WTC11 (cell line): ENCODE data around the gene FCGR3B. TPM values are rescaled to one million over a fixed set of nuclear protein-coding genes. Genes with fewer than 3 reads are reported as not detected.
A peak's percentile ranks its signal among the peaks of the same experiment; 100 is the strongest.
"Not testable (repeated sequence)": the region's sequence is repeated elsewhere in the genome, so short reads cannot be mapped to it uniquely, and the experiment has no call there.

ENCODE experiments used
- ATAC-seq: fragments of 200-7000 bp; cut with Tn5 transposase; 2 replicates; pipeline ENCODE4 v1.10.0; 2021; ENCODE audit warnings: mild to moderate bottlenecking, moderate library complexity
- CTCF ChIA-PET: fragments of 300-600 bp; sonication (Branson Sonifier 250); formaldehyde crosslinking; loops from one replicate; lab custom pipeline; 2021; ENCODE audit warnings: antibody characterized with exemption; lab: Charles Lee
- POLR2A ChIA-PET: fragments of 350-600 bp; sonication (Branson Sonifier 250); formaldehyde crosslinking; loops from one replicate; lab custom pipeline; 2021; ENCODE audit warnings: antibody characterized with exemption; lab: Charles Lee
- DNase-seq: peaks from one replicate; pipeline ENCODE4 v3.0.0; 2021; ENCODE audit warnings: low spot score
- H3K27ac Mint-ChIP-seq: 2 replicates; pipeline ENCODE4 v1.8.0; 2021; ENCODE audit warnings: mixed read lengths
- H3K27me3 Mint-ChIP-seq: 2 replicates; pipeline ENCODE4 v1.8.0; 2021; ENCODE audit warnings: low read depth, mild to moderate bottlenecking, moderate library complexity, mixed read lengths
- H3K36me3 Mint-ChIP-seq: 2 replicates; pipeline ENCODE4 v1.8.0; 2021; ENCODE audit warnings: mixed read lengths
- H3K4me1 Mint-ChIP-seq: 2 replicates; pipeline ENCODE4 v1.8.0; 2022; ENCODE audit warnings: mixed read lengths
- H3K4me3 Mint-ChIP-seq: 2 replicates; pipeline ENCODE4 v1.8.0; 2021; ENCODE audit warnings: mild to moderate bottlenecking, moderate library complexity, mixed read lengths
- H3K9me3 Mint-ChIP-seq: 2 replicates; pipeline ENCODE4 v1.8.0; 2021; ENCODE audit warnings: mixed read lengths
- GTF2I ChIP-seq: fragments of 250-450 bp; sonication (Bioruptor Pico); conservative IDR thresholded peaks from 2 replicates; pipeline ENCODE4 v1.4.0; 2021; ENCODE audit warnings: mild to moderate bottlenecking
- ZNF121 ChIP-seq: sonication (generic); formaldehyde crosslinking; IDR thresholded peaks from 2 replicates; pipeline ENCODE4 v1.8.0; 2023; ENCODE audit warnings: missing genetic modification reagents
- total RNA-seq: library from RNA; stranded (reverse); gene quantifications from 3 replicates; pipeline ENCODE4 v1.2.3, GENCODE V29; 2021

Gene FCGR3B
- total RNA-seq, 1 experiment from 2014 or later = not detected

DNA sequence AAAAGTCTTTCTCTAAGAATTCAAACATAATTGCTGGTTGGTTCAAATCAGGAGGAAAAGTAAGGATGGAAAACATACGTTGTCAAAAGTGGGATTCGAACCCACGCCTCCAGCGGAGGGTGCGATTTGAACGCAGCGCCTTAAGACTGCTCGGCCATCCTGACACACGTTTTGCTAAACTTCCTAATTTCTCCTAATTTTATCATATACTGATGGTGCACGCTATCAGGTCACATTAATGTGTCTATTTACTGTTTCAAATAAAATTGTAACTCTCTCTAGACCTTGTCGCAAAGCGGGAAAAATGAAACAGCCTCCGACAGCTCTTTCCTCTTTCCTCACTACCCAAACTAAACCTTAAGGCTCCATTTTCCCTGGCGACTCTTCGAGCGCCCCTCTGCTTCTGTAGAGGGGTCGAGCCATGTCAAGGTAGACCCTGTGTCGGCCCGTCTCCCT lies 19.1 kb downstream of the FCGR3B start:
- TF ChIP-seq ZNF121 (CRISPR knock-in tag) (peak; percentile 76; the same call in 1 of the 2 replicates), GTF2I (peak; percentile 74; the same call in 1 of the 2 replicates)
- TF ChIP-seq, all 79 proteins: peak for 2; not testable (repeated sequence) for 77
- peak overlapping the region; percentile 85 for H3K4me3 Mint-ChIP-seq
- ChIA-PET POLR2A (interaction anchor here (0.6 to 0.7 kb wide), 2 partner anchors 72 to 127 kb away, joined by 3 read pairs; no protein-coding TSS in a partner anchor), CTCF (interaction anchor here (0.7 to 0.9 kb wide), 2 partner anchors 20 to 81 kb away, joined by 3 to 4 read pairs; no protein-coding TSS in a partner anchor)
- peak overlapping the region; percentile 88 for H3K27ac Mint-ChIP-seq
- H3K9me3 Mint-ChIP-seq, ATAC-seq, H3K4me1 Mint-ChIP-seq, DNase-seq, H3K36me3 Mint-ChIP-seq: not testable (repeated sequence)
- H3K27me3 Mint-ChIP-seq = peaks cover 21% of the 10 kb centered on the region

GRCh38 chr1:161610198-161610597 lies 20.8 kb downstream of the FCGR3B start:
- H3K9me3 Mint-ChIP-seq, POLR2A ChIA-PET, H3K36me3 Mint-ChIP-seq, CTCF ChIA-PET, H3K27ac Mint-ChIP-seq, ATAC-seq, H3K4me1 Mint-ChIP-seq, DNase-seq: not testable (repeated sequence)
- peak overlapping the region; percentile 14; the same call in 1 of the 2 replicates for H3K4me3 Mint-ChIP-seq
- H3K27me3 Mint-ChIP-seq = peaks cover 38% of the 10 kb centered on the region

- peak; percentile 16; the same call in 1 of the 2 replicates for ATAC-seq
- Mint-ChIP-seq H3K9me3 (peaks cover 11% of the 10 kb centered on the region), H3K27me3 (peaks cover 61% of the 10 kb centered on the region)
- H3K4me1 Mint-ChIP-seq, CTCF ChIA-PET, DNase-seq, H3K4me3 Mint-ChIP-seq, H3K36me3 Mint-ChIP-seq, H3K27ac Mint-ChIP-seq, POLR2A ChIA-PET: not testable (repeated sequence)
Observed at GRCh38 chr1:161606541-161607336, 24.2 kb downstream of the FCGR3B start.

DNA sequence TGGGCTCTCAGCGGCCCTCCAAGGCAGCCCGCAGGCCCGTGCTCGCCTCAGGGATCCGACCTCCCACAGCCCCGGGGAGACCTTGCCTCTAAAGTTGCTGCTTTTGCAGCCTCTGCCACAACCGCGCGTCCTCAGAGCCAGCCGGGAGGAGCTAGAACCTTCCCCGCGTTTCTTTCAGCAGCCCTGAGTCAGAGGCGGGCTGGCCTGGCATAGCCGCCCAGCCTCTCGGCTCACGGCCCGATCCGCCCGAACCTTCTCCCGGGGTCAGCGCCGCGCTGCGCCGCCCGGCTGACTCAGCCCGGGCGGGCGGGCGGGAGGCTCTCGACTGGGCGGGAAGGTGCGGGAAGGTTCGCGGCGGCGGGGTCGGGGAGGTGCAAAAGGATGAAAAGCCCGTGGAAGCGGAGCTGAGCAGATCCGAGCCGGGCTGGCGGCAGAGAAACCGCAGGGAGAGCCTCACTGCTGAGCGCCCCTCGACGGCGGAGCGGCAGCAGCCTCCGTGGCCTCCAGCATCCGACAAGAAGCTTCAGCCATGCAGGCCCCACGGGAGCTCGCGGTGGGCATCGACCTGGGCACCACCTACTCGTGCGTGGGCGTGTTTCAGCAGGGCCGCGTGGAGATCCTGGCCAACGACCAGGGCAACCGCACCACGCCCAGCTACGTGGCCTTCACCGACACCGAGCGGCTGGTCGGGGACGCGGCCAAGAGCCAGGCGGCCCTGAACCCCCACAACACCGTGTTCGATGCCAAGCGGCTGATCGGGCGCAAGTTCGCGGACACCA lies 25.0 kb downstream of the FCGR3B start:
- CTCF ChIA-PET = interaction anchor here (0.5 to 0.6 kb wide), 2 partner anchors 216 to 431 kb away, joined by 4 read pairs; no protein-coding TSS in a partner anchor
- H3K4me1 Mint-ChIP-seq = not testable (repeated sequence)

DNA sequence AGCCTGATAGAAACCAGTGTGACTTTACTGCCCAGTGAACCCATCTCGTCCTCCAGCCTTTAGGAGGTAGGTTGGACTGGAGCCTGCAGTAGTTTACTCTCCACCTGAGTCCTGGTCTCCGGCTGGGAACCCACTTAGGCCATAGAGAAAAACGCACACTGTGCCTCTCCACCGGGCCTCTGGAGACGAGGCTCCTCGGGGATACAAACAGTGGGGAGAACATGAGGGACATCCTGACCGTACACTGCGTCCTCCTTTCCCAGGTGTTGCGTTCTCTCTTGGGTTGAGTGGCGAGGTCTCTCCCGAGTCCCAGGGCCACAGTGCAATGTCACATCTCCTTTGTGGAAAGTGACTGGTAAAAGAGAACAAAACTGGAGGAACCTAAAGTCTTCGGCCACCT lies 26.0 kb downstream of the FCGR3B start:
- H3K27me3 Mint-ChIP-seq = peaks cover 55% of the 10 kb centered on the region
- peak overlapping the region; percentile 31 for H3K4me3 Mint-ChIP-seq
- CTCF ChIA-PET = interaction anchor here (0.5 to 0.6 kb wide), 3 partner anchors 137 to 432 kb away, joined by 4 read pairs; no protein-coding TSS in a partner anchor
- ATAC-seq, POLR2A ChIA-PET, H3K36me3 Mint-ChIP-seq, DNase-seq, H3K27ac Mint-ChIP-seq, H3K4me1 Mint-ChIP-seq: not testable (repeated sequence)
- H3K9me3 Mint-ChIP-seq = peaks cover 11% of the 10 kb centered on the region

More for the DNA sequence above, 25.0 kb downstream of the FCGR3B start:
- Mint-ChIP-seq H3K9me3 (peaks cover 11% of the 10 kb centered on the region), H3K4me3 (peak overlapping the region; percentile 33), H3K27me3 (peaks cover 61% of the 10 kb centered on the region)
- DNase-seq = peak; percentile 66
- POLR2A ChIA-PET, H3K27ac Mint-ChIP-seq, H3K36me3 Mint-ChIP-seq: not testable (repeated sequence)
- peak; percentile 84 for ATAC-seq

- peaks cover 14% of the 10 kb centered on the region for H3K4me1 Mint-ChIP-seq
- H3K4me3 Mint-ChIP-seq, DNase-seq, H3K9me3 Mint-ChIP-seq, CTCF ChIA-PET, ATAC-seq, H3K27ac Mint-ChIP-seq, H3K27me3 Mint-ChIP-seq, POLR2A ChIA-PET, H3K36me3 Mint-ChIP-seq: not testable (repeated sequence)
Observed at GRCh38 chr1:161597077-161597476, 33.9 kb downstream of the FCGR3B start.

DNA sequence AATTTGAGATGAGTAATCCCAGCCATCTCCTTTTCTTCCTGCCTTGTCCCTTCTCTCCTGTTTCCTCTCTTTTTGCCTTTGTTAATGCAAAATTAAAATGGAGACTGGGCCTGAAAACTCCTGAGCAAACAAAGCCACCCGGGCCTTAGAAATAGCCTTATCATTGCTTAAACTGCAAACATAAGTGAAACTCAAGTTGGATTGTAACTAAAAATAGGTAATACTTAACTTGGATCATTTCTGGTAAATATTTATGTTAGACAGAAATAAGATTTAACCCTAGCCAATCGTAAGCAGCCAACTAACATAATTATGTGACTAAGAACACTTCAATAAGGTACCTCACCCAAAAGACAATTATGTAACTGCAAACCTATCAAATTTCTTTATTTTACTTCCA lies 35.4 kb downstream of the FCGR3B start:
- H3K27me3 Mint-ChIP-seq, H3K4me3 Mint-ChIP-seq, H3K9me3 Mint-ChIP-seq, CTCF ChIA-PET, ATAC-seq, POLR2A ChIA-PET, H3K27ac Mint-ChIP-seq, DNase-seq, H3K36me3 Mint-ChIP-seq: not testable (repeated sequence)
- H3K4me1 Mint-ChIP-seq = peaks cover 12% of the 10 kb centered on the region

DNA sequence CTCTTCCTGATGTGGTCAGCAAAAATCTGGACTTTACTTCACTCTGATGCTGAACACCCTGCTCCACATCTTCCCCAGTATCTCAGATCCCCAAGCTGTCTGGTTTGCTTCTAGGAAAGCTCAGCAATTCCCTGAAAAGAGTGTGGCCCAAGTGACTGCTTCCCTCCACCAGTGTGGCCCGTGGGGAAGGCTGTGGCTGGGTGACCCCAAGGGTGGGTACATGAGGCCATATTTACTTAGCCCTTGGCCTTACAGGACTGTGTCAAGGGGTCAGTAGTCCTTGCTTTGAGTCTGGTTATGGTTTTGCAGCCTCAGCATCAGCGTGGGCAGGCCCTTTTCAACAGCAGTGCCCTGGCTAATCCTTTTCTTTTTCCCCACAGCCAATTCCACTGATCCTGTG lies 35.8 kb downstream of the FCGR3B start:
- ATAC-seq, H3K9me3 Mint-ChIP-seq, POLR2A ChIA-PET, H3K27me3 Mint-ChIP-seq, H3K36me3 Mint-ChIP-seq, DNase-seq, CTCF ChIA-PET, H3K4me3 Mint-ChIP-seq, H3K27ac Mint-ChIP-seq: not testable (repeated sequence)
- H3K4me1 Mint-ChIP-seq = peaks cover 11% of the 10 kb centered on the region

GRCh38 chr1:161594269-161594984 lies 36.5 kb downstream of the FCGR3B start:
- DNase-seq, POLR2A ChIA-PET, H3K9me3 Mint-ChIP-seq, H3K36me3 Mint-ChIP-seq, CTCF ChIA-PET, H3K27ac Mint-ChIP-seq, ATAC-seq, H3K27me3 Mint-ChIP-seq, H3K4me3 Mint-ChIP-seq: not testable (repeated sequence)
- peaks cover 16% of the 10 kb centered on the region for H3K4me1 Mint-ChIP-seq

DNA sequence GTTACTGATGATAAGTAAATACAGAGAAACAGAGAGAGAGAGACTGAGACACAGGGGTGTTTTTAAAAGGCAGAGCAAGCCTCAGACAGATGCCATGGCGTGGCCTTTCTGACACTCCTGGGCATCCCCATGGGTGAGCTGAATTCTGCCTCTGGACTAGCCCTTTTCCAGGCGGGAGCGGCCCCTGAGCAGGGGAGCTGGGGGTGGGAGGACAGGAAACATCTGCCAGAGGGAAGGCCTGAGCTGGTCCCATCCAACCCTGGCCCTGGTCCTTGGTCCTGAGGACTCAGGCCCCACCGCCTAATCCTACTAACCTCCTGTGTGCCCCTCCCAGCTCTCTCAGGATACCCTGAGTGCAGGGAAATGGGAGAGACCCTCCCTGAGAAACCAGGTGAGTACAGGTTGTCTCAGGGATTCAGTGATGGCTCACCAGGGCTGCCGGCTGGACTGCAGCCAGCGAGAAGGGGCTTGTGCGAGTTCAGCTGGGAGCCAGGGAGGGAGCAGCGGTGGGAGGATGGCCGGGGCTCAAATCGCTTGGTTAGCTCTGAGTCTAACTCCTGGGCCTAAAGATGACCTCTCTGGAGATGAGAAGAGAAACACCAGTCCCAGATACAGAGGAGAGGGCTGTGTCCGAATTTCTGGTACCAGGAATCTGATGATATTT lies 37.8 kb downstream of the FCGR3B start:
- H3K9me3 Mint-ChIP-seq, DNase-seq, ATAC-seq, CTCF ChIA-PET, H3K27me3 Mint-ChIP-seq, H3K27ac Mint-ChIP-seq, H3K36me3 Mint-ChIP-seq, H3K4me3 Mint-ChIP-seq, POLR2A ChIA-PET: not testable (repeated sequence)
- H3K4me1 Mint-ChIP-seq = peaks cover 18% of the 10 kb centered on the region
